HEK293 (cell line): ENCODE data around the gene STRC.
"Not testable (repeated sequence)": the region's sequence is repeated elsewhere in the genome, so short reads cannot be mapped to it uniquely, and the experiment has no call there.

ENCODE experiments used
- BCL6B ChIP-seq: fragments of 450-650 bp; formaldehyde crosslinking; IDR thresholded peaks from 2 replicates; pipeline ENCODE4 v1.5.1; 2017; ENCODE audit warnings: missing biosample characterization, missing genetic modification characterization
- CTCF ChIP-seq: fragments of 450-650 bp; formaldehyde crosslinking; IDR thresholded peaks from 2 replicates; pipeline ENCODE4 v1.5.1; 2016; ENCODE audit warnings: missing biosample characterization, missing genetic modification characterization
- KLF8 ChIP-seq: fragments of 450-650 bp; formaldehyde crosslinking; IDR thresholded peaks from 2 replicates; pipeline ENCODE4 v1.5.1; 2016; ENCODE audit warnings: missing biosample characterization, missing genetic modification characterization
- PRDM1 ChIP-seq: fragments of 450-650 bp; formaldehyde crosslinking; IDR thresholded peaks from 2 replicates; pipeline ENCODE4; 2016; ENCODE audit warnings: missing biosample characterization, missing genetic modification characterization
- ZBTB21 ChIP-seq: fragments of 450-650 bp; formaldehyde crosslinking; IDR thresholded peaks from 2 replicates; pipeline ENCODE4 v1.5.1; 2017; ENCODE audit warnings: missing biosample characterization, missing genetic modification characterization
- ZNF114 ChIP-seq: fragments of 450-650 bp; formaldehyde crosslinking; IDR thresholded peaks from 2 replicates; pipeline ENCODE4 v1.5.0; 2017; ENCODE audit warnings: missing biosample characterization, missing genetic modification characterization
- ZNF558 ChIP-seq: fragments of 450-650 bp; formaldehyde crosslinking; IDR thresholded peaks from 2 replicates; pipeline ENCODE4 v1.5.1; 2016; ENCODE audit warnings: missing biosample characterization, missing genetic modification characterization
- ZSCAN23 ChIP-seq: fragments of 450-650 bp; formaldehyde crosslinking; IDR thresholded peaks from 2 replicates; pipeline ENCODE4 v1.5.1; 2016; ENCODE audit warnings: missing biosample characterization, missing genetic modification characterization
- TF ChIP-seq, protein P1 (sequence below): fragments of 450-650 bp; IDR thresholded peaks from 2 replicates; pipeline ENCODE4 v1.5.1; 2018; ENCODE audit warnings: missing biosample characterization, missing genetic modification characterization

DNA sequence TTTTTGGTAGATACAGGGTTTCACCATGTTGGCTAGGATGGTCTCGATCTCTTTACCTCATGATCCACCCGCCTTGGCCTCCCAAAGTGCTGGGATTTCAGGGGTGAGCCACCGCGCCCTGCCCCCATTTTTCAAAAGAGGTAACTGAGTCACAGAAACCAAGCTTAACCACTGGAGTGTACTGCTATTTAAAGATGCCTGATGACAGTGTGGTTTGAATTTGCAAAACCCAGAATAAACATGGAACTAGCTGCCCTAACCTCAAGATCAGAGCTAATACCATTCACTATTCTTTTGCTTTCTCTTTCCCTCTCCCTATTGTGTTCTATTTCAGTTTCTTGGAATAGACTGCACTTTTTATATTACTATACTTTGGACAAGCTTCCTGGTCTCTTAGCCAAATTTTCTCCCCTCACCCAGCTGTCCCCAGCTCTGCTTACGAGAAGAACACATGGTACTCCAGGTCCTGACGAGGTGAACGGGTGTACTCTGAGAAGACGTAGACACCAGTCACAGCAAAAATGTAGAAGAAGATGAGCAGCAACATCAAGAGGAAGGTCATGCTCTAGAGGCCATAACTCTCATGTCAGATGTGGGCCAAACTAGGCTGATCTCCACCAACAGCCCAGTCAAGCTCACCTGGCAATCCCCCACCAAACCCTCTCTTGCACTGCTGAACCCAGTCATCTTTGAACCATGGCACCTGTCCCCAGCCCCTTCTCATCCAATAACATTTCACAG lies 20.0 kb upstream of the STRC start:
- not testable (repeated sequence) for TF ChIP-seq BCL6B; CTCF (tag by site-specific recombination); KLF8; ZNF114 (tag by site-specific recombination); ZBTB21 (tag by site-specific recombination); ZNF558 (tag by site-specific recombination); ZSCAN23 (tag by site-specific recombination); PRDM1 (tag by site-specific recombination)
- TF ChIP-seq, protein P1, sequence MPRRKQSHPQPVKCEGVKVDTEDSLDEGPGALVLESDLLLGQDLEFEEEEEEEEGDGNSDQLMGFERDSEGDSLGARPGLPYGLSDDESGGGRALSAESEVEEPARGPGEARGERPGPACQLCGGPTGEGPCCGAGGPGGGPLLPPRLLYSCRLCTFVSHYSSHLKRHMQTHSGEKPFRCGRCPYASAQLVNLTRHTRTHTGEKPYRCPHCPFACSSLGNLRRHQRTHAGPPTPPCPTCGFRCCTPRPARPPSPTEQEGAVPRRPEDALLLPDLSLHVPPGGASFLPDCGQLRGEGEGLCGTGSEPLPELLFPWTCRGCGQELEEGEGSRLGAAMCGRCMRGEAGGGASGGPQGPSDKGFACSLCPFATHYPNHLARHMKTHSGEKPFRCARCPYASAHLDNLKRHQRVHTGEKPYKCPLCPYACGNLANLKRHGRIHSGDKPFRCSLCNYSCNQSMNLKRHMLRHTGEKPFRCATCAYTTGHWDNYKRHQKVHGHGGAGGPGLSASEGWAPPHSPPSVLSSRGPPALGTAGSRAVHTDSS: not testable (repeated sequence)
